Raji (cell line): ENCODE results near the gene KPNB1.

Source experiments
- POLR2A ChIP-seq: IDR thresholded peaks from 2 replicates; pipeline ENCODE4 v1.6.1; 2011; ENCODE audit warnings: low read depth, low read length, control low read depth; ENCODE audit not compliant: insufficient read depth

Gene KPNB1

DNA sequence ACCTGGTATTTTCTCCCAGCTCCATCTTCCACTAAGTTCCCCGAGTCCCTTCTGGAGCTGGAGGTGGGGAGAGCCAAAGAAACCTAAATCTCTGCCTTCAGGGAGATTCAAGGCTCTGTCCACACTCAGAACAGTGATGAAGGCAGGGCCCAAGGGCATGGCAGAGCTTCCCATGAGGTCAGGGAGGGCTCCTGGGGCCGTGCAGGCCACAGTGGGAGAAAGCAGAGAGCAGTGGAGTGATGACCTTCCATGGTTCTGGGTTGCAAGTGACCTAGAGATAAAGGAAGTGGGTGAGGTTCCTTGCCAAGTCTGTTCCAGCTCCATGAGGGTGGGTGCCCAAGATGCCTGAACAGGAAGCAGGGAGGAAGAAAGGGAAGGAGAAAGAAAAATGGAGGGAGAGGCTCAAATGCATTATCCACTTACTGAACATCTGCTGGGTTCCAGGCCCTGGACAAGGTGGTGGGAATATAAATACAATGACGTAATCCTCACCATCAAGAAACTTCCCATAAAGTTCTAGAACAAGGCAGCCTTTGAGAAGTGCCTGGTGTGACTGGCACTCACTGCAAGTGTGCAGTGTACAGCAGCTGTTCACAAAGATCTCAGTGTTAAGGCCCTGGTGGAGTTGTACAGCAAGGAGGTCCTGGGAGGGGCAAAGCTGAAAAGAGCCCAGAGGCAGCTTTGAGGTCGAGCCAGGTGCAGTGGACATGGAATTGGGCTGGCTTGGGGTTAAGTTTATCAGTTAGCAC, 57.5 kb downstream of the KPNB1 start:
- no peak for TF ChIP-seq POLR2A

DNA sequence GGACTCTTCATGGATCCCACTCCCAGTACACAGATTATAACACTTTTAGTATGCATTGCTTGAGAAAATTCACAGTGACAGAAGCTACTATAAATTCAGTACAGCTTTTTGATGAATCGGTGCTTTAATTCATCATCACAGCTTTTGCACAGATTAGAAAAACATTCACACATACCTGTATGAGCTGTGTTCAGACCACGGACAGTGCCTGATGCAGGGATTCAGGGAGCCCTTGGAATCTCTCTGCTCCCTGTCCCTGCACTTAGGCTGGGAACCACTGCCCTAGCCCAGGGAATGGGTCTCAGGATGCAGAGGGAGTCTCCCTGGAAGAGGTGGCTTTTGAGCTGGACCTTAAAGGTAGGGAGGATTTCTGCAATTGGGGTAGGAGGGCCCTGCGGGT, 58.2 kb downstream of the KPNB1 start:
- no peak for TF ChIP-seq POLR2A

DNA sequence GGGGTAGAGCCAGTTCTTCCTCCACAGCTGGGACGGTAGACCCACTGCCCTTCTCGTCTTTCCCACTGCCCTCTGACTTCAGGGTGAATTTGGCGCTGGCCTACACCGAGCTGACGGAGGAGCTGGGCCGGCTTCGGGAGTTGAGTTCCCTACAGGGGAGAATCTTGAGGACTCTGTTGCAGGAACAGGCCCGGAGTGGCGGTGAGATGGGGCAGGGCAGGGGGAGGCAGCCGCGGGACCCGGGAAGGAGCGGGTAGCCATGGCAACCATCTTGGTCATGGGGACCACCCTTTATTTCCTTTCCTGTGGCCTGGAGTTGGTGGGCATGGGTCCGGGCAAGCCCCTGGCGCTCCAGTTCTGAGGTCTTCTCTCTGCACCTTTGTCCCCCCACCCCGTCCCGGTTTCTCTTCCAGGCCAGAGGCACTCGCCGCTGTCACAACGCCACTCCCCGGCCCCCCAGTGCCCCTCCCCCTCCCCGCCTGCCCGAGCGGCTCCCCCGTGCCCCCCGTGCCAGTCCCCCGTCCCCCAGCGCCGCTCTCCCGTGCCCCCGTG, 58.7 kb downstream of the KPNB1 start:
- no peak for TF ChIP-seq POLR2A

DNA sequence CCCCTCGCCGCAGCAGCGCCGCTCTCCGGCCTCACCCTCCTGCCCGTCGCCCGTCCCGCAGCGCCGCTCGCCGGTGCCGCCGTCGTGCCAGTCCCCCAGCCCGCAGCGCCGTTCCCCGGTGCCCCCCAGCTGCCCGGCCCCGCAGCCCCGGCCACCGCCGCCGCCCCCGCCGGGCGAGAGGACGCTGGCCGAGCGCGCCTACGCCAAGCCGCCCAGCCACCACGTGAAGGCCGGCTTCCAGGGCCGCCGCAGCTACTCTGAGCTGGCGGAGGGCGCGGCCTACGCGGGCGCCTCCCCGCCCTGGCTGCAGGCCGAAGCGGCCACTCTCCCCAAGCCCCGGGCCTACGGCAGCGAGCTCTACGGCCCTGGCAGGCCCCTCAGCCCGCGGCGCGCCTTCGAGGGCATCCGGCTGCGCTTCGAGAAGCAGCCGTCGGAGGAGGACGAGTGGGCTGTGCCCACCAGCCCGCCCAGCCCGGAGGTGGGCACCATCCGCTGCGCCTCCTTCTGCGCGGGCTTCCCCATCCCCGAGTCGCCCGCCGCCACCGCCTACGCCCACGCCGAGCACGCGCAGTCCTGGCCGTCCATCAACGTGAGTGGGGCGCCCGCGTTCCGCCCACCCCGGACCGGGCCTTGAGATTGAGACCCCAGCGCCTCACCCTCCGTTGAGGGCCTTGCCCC, 59.3 kb downstream of the KPNB1 start:
- no peak for TF ChIP-seq POLR2A

DNA sequence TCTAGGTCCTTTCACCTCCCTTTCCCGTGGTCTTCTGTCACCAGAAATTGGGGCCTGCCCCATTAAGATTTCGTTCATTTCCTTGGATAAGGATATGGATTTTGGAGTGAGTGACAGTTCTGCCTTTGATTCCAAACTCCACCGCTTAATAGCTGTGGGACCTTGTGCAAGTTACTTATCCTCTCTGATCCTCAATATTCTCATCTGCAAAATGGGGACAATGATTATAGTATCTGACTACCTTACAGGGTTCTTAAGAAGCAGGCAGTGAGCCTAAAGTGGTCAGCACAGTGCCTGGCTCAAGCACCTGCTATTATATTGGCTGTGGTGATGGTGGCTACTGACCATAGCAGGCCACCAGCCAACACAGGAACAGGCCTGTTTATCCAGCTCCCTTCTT, 59.9 kb downstream of the KPNB1 start:
- no peak for TF ChIP-seq POLR2A

DNA sequence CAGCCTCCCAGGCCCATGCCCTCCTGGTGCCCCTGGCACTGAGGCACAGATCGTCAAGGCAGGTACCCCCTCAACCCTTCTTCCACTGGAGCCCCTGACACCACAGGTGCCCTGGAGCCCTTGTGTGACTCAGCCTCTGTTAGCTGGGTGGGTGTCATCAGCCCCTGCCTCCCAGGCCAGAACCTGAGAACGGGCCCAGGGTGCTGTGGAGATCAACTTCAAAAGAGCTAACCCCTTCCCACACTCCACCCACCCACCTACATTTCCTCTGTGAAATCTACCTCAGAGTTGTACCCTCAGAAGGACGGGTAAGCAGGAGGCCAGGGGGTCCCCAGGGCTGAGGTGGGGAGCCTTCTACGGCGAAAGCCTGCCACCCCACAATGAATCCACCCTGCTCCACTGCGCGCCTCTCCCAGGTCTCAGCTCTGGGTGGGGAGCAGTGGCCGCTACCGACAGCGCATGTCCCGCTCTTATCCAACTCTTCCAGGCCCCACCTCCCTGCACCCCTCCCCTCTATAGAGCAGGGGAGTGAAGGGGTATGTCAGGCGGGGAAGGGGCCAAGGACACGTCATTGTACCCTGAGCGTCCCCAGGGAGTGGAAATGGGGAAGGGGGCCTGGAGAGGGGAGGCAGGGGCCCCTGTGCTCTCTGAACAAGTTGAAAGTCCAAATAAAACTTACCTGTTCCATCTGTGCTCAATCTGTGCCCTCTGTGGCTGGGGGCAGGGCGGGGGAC, 61.8 kb downstream of the KPNB1 start:
- TF ChIP-seq POLR2A = no peak

DNA sequence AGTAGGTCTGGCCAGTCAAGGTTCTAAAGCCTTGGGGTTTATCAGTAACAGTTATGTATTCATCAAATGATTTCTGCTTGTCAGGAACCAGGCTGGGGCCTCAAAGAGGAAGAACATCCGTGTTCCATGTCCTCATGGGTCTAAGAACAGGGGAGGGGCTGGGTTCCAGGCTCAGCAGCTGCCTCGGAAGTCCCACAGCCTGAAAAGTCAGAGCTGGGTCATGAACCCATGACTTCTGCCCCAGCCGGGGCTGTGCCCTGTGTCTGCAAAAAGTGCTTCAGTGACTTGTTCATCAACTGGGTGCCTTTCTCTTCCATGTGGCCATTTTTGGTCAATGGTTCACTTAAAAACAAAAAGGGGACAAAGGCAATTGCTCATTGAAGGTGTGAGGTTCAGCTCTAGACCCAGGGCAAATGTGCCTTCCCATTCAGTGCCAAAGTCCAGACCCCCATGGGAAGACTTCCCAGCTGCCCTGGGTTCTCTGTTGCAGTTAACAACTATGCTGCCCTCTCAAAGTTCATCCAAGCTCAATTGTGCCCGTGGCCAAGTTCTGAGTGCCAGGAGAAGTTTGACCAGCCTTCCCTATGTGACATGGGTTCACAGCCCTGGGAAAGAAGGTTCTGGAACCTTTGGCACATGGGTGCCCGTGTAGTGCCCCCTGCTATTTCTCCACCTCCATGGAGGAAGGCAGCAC, 62.8 kb downstream of the KPNB1 start:
- TF ChIP-seq POLR2A = no peak

DNA sequence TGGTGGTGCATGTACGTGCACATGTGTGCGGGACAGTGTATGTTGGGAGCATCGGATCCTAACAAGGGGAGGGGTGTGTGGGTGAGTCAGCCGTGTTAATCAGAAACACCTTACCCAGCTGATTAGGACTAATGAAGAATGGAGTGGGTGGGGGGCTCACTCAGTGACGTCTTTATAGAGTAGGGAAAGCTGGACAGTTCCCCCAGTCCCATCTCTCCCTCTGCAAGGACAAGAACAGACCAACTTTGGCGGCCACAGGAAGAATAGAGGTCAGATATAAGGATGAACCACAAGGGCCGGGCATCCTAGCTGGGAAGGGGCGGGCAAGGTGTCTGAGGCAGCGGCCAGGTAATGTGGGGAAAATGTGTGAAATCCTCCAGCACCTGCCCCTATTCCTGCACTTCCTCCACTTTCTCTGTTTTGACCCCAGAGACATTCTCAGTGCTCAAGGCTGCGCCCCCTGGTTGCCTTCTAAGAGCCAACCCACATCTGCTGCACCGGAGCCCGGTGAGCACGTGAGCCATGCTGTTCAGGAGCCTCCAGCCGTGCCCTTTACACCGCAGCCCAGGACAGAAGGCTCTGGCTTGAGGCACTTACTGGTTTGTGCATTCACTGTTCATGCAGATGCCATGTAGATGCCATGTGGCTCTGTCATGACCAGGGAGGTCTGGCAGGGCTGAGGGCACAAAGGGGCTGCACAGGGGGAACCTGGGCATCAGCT, 64.4 kb downstream of the KPNB1 start:
- no peak for TF ChIP-seq POLR2A

DNA sequence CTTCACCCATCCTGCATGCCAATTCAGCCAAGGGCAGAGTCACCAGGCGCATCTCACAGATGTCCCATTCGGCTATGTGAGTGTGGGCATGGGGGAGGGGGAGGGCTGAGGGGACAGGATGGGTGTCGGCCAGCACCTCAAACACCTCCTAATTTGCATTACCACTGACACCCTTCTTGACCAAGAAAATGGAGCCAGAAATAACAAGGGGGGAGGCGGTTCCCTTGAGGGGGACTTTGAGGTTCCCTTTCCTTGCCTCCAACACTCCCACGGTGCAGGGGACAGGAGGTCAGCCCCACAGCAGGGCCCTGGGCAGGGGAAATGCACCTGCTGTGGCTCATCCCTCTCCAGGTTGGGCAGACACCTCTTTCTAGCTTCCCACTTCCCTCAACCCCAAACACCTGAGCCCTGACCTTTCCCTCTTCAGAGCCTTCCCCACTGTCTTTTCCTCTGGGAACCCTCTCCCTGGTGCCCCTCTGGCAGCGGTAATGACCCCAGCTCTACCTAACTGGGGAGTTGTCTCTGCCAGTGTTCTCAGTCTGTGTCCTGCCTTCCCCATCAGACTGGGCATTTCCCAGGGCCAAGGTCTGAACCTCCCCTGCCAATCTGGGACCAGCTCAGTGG, 65.2 kb downstream of the KPNB1 start:
- no peak for TF ChIP-seq POLR2A

DNA sequence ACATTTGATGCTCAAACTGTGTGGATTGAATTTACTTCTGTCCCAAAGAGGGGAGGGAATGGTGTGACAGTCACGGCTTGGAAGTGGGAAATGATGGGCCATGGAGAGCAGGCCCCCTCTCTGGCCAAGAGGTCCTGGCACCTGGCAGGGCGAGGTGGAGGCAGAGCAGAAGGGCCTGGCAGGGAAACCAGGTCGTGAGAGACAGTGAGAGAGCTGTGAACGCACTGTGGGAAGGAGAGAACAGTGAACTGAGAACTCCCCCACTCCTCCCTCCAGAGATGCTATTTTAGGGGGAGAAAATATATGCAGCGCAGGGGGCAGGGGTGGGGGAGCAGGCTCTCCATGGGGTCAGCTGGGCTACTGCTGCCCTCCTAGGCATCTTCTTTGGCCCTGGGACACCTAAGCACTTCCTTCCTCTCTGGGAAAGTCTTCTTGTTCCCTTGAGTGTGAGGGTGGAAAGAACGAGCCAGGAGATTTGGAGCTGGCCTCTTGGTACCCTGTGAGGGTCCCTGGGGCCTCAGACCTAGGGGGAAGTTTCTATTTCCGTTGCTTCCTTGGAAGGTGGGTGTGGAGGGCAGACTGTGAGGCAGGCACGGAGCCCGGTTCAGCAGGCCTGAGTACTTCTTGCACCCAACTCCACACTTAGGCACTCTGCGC, 66.1 kb downstream of the KPNB1 start:
- TF ChIP-seq POLR2A = no peak

DNA sequence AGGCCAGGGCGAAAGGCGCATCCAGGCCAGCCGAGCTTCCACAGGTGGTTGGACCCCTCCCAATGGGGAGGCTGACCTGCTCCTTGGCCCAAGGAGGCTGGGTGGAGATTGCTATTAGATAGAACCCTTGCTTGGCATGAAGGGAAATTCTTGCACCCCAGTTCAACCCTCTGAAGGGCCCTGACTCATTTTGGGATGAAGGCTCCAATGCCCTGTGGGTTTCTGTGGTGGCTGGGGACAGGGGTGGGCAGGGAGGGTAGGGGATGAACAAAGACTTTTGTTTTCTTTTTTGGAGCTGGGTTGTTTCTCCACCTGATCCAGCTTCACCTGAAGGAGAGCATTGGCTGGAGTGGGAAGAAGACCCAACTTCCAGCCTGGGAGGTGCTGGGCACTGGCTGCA, 66.7 kb downstream of the KPNB1 start:
- no peak for TF ChIP-seq POLR2A

DNA sequence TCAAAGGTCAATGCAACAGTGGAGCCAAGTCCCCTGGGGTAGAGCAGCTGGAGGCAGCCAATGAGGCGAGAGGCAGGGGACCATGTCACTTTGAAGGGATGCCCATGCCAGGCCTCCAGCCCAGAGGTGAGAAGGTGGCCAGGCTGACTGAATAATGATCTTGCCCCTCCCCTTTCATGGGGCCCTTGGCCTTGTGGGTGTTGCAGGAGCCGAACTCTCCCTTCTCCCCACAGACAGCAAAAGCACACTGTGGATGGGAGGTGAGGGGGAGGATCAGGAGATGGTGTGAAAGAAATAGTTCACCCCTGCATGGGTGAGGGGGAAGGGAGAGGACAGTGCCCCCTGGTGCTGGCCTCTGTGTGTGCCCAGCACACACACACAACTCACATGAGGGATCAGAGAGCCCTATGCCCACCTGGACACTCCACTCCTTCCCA, 67.6 kb downstream of the KPNB1 start:
- no peak for TF ChIP-seq POLR2A

DNA sequence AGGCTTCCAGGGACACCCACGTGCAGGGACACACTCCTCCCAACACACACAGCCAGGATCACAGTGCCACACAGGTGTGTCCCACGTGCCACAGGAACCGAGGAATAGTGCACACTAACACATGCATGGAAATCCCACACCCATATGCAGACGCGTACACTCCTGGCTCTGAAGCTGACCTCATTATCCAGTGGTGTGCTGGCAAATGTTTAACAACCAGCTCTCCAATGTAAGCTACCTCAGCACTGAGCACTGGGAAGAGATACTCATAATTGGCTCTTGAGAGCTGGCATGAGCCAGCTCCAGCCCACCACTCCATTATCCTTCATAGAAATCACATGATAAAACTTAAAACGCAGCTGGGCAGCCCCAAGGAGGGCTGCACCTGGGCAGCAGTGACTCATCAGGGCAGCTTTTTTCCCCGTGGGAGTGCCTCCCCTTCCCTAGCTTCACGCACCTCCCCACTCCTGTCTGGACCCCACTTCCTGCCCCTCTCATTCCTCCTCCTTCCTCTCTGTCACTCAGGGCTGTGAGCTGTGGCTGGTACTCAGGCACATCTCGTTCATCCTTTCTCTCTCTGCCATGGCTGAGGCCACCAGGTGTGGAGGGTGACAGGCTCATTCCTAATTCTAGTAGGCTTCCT, 68.4 kb downstream of the KPNB1 start:
- TF ChIP-seq POLR2A = no peak
